ENCODE measurements around the gene FARP1.

The FARP1 gene

DNA sequence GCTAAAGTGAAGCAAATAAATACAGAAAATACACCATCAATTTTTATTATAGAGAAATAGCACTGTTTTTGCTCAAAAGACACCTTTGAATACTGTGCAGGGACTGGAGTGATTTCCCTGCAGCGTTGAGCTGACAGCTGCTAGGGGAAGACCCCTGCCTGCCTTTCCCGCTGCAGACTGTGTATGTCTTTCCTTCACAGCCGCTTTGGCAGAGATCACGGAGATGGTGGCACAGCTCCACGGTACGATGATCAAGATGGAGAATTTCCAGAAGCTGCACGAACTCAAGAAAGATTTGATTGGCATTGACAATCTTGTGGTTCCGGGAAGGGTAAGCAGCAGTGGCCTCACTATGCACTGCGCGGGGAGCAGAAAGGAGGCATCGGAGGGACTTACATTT is 292.5 kb downstream of the FARP1 start:
- ChIA-PET POLR2A (no interaction called here), CTCF (interaction anchor here (0.6 kb wide), 1 partner anchor 57 kb away, joined by 3 read pairs; no protein-coding TSS in a partner anchor)
- H3K4me1 ChIP-seq (ENCODE audit: control insufficient read depth, insufficient read depth, low read length), result no peaks in the 10 kb centered on the region

DNA sequence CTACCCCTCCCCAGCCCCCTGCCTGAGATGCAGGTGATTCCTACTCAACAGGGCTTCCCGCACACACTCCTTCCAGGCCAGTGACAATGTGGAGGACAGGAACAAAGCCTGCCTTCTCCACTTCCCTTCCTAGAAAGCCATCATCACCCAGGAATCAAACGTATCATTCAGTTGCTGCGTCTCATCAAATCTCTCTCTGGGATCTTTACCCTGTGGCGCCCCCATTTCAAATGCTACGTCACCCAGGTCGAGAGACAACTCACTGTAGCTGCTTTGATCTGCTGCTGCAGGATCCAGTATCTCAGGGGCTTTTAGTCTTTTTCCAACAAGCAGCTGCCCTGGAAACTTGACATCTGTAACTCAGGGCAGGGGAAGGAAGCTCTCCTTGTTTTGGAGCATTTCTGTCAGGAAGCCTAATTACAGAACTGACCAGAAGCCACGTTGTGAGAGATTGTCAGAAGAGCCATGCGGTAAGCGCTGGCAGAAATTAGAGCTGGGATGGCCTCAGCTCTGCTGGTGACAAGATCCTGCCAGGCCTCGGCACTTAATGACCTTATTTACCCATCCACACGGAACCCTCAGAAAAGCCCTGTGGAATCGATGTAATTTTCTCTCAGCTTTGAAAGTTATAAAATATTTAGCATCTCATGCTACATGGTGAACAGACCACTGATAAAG is 293.5 kb downstream of the FARP1 start:
- ChIA-PET CTCF (interaction anchor here (0.5 to 0.7 kb wide), 3 partner anchors 12 to 237 kb away, joined by 3 to 4 read pairs (median 3); no protein-coding TSS in a partner anchor), POLR2A (no interaction called here)
- Histone ChIP-seq H3K27ac (ENCODE audit: extremely low read depth, low read depth, low read length) (no peak overlapping the region), H3K4me3 (ENCODE audit: low read depth, low read length) (no peak overlapping the region), H3K36me3 (ENCODE audit: control insufficient read depth in 2 of 2, insufficient read depth in 1 of 2, low read length in 2 of 2) (no peaks in the 10 kb centered on the region), H3K4me1 (ENCODE audit: control insufficient read depth, insufficient read depth, low read length) (no peaks in the 10 kb centered on the region), H3K9me3 (ENCODE audit: control insufficient read depth, insufficient read depth, low read depth, low read length) (no peaks in the 10 kb centered on the region)
- TF ChIP-seq, protein P1, sequence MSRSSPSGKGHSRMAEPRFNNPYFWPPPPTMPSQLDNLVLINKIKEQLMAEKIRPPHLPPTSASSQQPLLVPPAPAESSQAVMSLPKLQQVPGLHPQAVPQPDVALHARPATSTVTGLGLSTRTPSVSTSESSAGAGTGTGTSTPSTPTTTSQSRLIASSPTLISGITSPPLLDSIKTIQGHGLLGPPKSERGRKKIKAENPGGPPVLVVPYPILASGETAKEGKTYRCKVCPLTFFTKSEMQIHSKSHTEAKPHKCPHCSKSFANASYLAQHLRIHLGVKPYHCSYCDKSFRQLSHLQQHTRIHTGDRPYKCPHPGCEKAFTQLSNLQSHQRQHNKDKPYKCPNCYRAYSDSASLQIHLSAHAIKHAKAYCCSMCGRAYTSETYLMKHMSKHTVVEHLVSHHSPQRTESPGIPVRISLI (tag by site-specific recombination; IDR thresholded peaks at IDR 0.05), result no peak
- TF ChIP-seq ZEB2 (tag by site-specific recombination; IDR thresholded peaks at IDR 0.05), result no peak
- TF ChIP-seq, protein P2, sequence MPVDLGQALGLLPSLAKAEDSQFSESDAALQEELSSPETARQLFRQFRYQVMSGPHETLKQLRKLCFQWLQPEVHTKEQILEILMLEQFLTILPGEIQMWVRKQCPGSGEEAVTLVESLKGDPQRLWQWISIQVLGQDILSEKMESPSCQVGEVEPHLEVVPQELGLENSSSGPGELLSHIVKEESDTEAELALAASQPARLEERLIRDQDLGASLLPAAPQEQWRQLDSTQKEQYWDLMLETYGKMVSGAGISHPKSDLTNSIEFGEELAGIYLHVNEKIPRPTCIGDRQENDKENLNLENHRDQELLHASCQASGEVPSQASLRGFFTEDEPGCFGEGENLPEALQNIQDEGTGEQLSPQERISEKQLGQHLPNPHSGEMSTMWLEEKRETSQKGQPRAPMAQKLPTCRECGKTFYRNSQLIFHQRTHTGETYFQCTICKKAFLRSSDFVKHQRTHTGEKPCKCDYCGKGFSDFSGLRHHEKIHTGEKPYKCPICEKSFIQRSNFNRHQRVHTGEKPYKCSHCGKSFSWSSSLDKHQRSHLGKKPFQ (tag by site-specific recombination; IDR thresholded peaks at IDR 0.05), result no peak
- TF ChIP-seq KLF10 (tag by site-specific recombination; IDR thresholded peaks at IDR 0.05), result no peak
- no peak for TF ChIP-seq ZNF157 (tag by site-specific recombination; IDR thresholded peaks at IDR 0.05)
- TF ChIP-seq ZNF2 (tag by site-specific recombination; IDR thresholded peaks at IDR 0.05), result no peak
- TF ChIP-seq, protein P3, sequence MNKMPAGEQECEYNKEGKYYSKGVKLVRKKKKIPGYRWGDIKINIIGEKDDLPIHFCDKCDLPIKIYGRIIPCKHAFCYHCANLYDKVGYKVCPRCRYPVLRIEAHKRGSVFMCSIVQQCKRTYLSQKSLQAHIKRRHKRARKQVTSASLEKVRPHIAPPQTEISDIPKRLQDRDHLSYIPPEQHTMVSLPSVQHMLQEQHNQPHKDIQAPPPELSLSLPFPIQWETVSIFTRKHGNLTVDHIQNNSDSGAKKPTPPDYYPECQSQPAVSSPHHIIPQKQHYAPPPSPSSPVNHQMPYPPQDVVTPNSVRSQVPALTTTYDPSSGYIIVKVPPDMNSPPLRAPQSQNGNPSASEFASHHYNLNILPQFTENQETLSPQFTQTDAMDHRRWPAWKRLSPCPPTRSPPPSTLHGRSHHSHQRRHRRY (tag by site-specific recombination; IDR thresholded peaks at IDR 0.05), result no peak
- no peak for TF ChIP-seq ZBTB20 (tag by site-specific recombination; IDR thresholded peaks at IDR 0.05)
- TF ChIP-seq SCRT1 (tag by site-specific recombination; IDR thresholded peaks at IDR 0.05; ENCODE audit: borderline replicate concordance), result no peak
- TF ChIP-seq ZNF10 (tag by site-specific recombination; IDR thresholded peaks at IDR 0.05), result no peak
- no peak for TF ChIP-seq ZNF585B (tag by site-specific recombination; IDR thresholded peaks at IDR 0.05)
- TF ChIP-seq ZNF138 (tag by site-specific recombination; IDR thresholded peaks at IDR 0.05; ENCODE audit: borderline replicate concordance), result no peak
- TF ChIP-seq ZNF335 (tag by site-specific recombination; conservative IDR thresholded peaks at IDR 0.05), result no peak
- no peak for TF ChIP-seq ZNF561 (tag by site-specific recombination; IDR thresholded peaks at IDR 0.05; ENCODE audit: borderline replicate concordance)
- TF ChIP-seq ZNF132 (tag by site-specific recombination; IDR thresholded peaks at IDR 0.05; ENCODE audit: borderline replicate concordance), result no peak
- no peak for TF ChIP-seq ZNF670 (tag by site-specific recombination; IDR thresholded peaks at IDR 0.05; ENCODE audit: low read depth)
- TF ChIP-seq GLI4 (tag by site-specific recombination; IDR thresholded peaks at IDR 0.05), result no peak

More for the DNA sequence above, 292.5 kb downstream of the FARP1 start:
- no peaks in the 10 kb centered on the region for H3K9me3 ChIP-seq (ENCODE audit: control insufficient read depth, insufficient read depth, low read depth, low read length)
- no peak overlapping the region for H3K4me3 ChIP-seq (ENCODE audit: low read depth, low read length)
- TF ChIP-seq, protein P4, sequence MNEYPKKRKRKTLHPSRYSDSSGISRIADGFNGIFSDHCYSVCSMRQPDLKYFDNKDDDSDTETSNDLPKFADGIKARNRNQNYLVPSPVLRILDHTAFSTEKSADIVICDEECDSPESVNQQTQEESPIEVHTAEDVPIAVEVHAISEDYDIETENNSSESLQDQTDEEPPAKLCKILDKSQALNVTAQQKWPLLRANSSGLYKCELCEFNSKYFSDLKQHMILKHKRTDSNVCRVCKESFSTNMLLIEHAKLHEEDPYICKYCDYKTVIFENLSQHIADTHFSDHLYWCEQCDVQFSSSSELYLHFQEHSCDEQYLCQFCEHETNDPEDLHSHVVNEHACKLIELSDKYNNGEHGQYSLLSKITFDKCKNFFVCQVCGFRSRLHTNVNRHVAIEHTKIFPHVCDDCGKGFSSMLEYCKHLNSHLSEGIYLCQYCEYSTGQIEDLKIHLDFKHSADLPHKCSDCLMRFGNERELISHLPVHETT (tag by site-specific recombination; IDR thresholded peaks at IDR 0.05), result no peak
- TF ChIP-seq, protein P5, sequence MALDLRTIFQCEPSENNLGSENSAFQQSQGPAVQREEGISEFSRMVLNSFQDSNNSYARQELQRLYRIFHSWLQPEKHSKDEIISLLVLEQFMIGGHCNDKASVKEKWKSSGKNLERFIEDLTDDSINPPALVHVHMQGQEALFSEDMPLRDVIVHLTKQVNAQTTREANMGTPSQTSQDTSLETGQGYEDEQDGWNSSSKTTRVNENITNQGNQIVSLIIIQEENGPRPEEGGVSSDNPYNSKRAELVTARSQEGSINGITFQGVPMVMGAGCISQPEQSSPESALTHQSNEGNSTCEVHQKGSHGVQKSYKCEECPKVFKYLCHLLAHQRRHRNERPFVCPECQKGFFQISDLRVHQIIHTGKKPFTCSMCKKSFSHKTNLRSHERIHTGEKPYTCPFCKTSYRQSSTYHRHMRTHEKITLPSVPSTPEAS (tag by site-specific recombination; IDR thresholded peaks at IDR 0.05), result no peak
- no peak for TF ChIP-seq ZNF248 (tag by site-specific recombination; IDR thresholded peaks at IDR 0.05)
- no peak for TF ChIP-seq ZNF501 (tag by site-specific recombination; IDR thresholded peaks at IDR 0.05)
- no peak for TF ChIP-seq ZNF10 (tag by site-specific recombination; IDR thresholded peaks at IDR 0.05)
- TF ChIP-seq, protein P6, sequence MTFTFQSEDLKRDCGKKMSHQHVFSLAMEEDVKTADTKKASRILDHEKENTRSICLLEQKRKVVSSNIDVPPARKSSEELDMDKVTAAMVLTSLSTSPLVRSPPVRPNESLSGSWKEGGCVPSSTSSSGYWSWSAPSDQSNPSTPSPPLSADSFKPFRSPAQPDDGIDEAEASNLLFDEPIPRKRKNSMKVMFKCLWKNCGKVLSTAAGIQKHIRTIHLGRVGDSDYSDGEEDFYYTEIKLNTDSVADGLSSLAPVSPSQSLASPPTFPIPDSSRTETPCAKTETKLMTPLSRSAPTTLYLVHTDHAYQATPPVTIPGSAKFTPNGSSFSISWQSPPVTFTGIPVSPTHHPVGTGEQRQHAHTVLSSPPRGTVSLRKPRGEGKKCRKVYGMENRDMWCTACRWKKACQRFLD (tag by site-specific recombination; IDR thresholded peaks at IDR 0.05), result no peak
- TF ChIP-seq FEZF1 (tag by site-specific recombination; IDR thresholded peaks at IDR 0.05), result no peak
- TF ChIP-seq ZNF555 (tag by site-specific recombination; conservative IDR thresholded peaks at IDR 0.05), result no peak
- no peak for TF ChIP-seq ZNF366 (tag by site-specific recombination; conservative IDR thresholded peaks at IDR 0.05)
- TF ChIP-seq ZFP69B (tag by site-specific recombination; IDR thresholded peaks at IDR 0.05), result no peak
- TF ChIP-seq ZNF416 (tag by site-specific recombination; IDR thresholded peaks at IDR 0.05), result no peak
- no peak for TF ChIP-seq GFI1B (tag by site-specific recombination; IDR thresholded peaks at IDR 0.05)
- TF ChIP-seq, protein P7, sequence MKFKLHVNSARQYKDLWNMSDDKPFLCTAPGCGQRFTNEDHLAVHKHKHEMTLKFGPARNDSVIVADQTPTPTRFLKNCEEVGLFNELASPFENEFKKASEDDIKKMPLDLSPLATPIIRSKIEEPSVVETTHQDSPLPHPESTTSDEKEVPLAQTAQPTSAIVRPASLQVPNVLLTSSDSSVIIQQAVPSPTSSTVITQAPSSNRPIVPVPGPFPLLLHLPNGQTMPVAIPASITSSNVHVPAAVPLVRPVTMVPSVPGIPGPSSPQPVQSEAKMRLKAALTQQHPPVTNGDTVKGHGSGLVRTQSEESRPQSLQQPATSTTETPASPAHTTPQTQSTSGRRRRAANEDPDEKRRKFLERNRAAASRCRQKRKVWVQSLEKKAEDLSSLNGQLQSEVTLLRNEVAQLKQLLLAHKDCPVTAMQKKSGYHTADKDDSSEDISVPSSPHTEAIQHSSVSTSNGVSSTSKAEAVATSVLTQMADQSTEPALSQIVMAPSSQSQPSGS (tag by site-specific recombination; IDR thresholded peaks at IDR 0.05; ENCODE audit: low read depth), result no peak
- TF ChIP-seq ZNF558 (tag by site-specific recombination; IDR thresholded peaks at IDR 0.05), result no peak
- no peaks in the 10 kb centered on the region for H3K36me3 ChIP-seq (ENCODE audit: control insufficient read depth in 2 of 2, insufficient read depth in 1 of 2, low read length in 2 of 2)
- H3K27ac ChIP-seq (ENCODE audit: extremely low read depth, low read depth, low read length), result no peak overlapping the region
